Mesenchymal stem cell (in vitro differentiated cells and primary cell): Measurements from ENCODE around the gene TTC22.

Experiments
- DNase-seq: peaks from one replicate; pipeline ENCODE4 v3.0.0-alpha.2; 2013
- H2AFZ ChIP-seq: one replicate; pipeline ENCODE4 v1.6.1; 2013; ENCODE audit warnings: low read depth, mild to moderate bottlenecking, control low read depth, inconsistent platforms, low read length, moderate library complexity
- H2AK5ac ChIP-seq: 2 replicates; pipeline ENCODE4 v1.6.1; 2013; ENCODE audit warnings: low read length, moderate library complexity, mild to moderate bottlenecking, inconsistent platforms; ENCODE audit not compliant: severe bottlenecking
- H2BK120ac ChIP-seq: one replicate; pipeline ENCODE4 v1.6.1; 2013; ENCODE audit warnings: low read depth, mild to moderate bottlenecking, inconsistent platforms, low read length, moderate library complexity
- H2BK12ac ChIP-seq, 2 experiments: one replicate each; pipeline ENCODE4 v1.6.1; 2013; ENCODE audit warnings: inconsistent platforms in 2 of 2, low read length in 2 of 2, mild to moderate bottlenecking in 2 of 2, moderate library complexity in 2 of 2, control low read depth in 1 of 2
- H2BK15ac ChIP-seq: one replicate; pipeline ENCODE4 v1.6.1; 2013; ENCODE audit warnings: mild to moderate bottlenecking, low read depth, inconsistent platforms; ENCODE audit not compliant: poor library complexity, severe bottlenecking
- H2BK5ac ChIP-seq: 2 replicates; pipeline ENCODE4 v1.6.1; 2013; ENCODE audit warnings: low read depth, mild to moderate bottlenecking, low read length, control low read depth, inconsistent platforms; ENCODE audit not compliant: poor library complexity, severe bottlenecking
- H3K14ac ChIP-seq, 2 experiments: one replicate each; pipeline ENCODE4 v1.6.1; 2013; ENCODE audit warnings: inconsistent platforms in 2 of 2, low read length in 2 of 2, control low read depth in 1 of 2, mild to moderate bottlenecking in 1 of 2, moderate library complexity in 1 of 2
- H3K18ac ChIP-seq, 2 experiments: one replicate each; pipeline ENCODE4 v1.6.1; 2013; ENCODE audit warnings: inconsistent platforms in 2 of 2, low read length in 2 of 2, control low read depth in 1 of 2, low read depth in 1 of 2, mild to moderate bottlenecking in 1 of 2
- H3K23ac ChIP-seq, 2 experiments: one replicate each; pipeline ENCODE4 v1.6.1; 2013; ENCODE audit warnings: inconsistent platforms in 2 of 2, low read length in 2 of 2, mild to moderate bottlenecking in 2 of 2, moderate library complexity in 2 of 2, control low read depth in 1 of 2
- H3K27ac ChIP-seq: 2 replicates; pipeline ENCODE4 v1.5.1; 2013; ENCODE audit warnings: mild to moderate bottlenecking, moderate library complexity, low read length, control low read depth, inconsistent platforms; ENCODE audit not compliant: poor library complexity, severe bottlenecking
- H3K27me3 ChIP-seq, 2 experiments: 2 replicates each; pipeline versions ENCODE4 v1.6.1 to v1.7.0; 2013; ENCODE audit warnings: low read length in 2 of 2, mild to moderate bottlenecking in 2 of 2, moderate library complexity in 2 of 2, control low read depth in 1 of 2, inconsistent platforms in 1 of 2; ENCODE audit not compliant: control insufficient read depth in 1 of 2, insufficient read depth in 1 of 2
- H3K36me3 ChIP-seq, 2 experiments: 2 replicates each; pipeline versions ENCODE4 v1.6.1 to v1.7.0; 2013; ENCODE audit warnings: low read length in 2 of 2, control low read depth in 1 of 2, inconsistent platforms in 1 of 2, low read depth in 1 of 2, mild to moderate bottlenecking in 1 of 2; ENCODE audit not compliant: insufficient read depth in 2 of 2, control insufficient read depth in 1 of 2
- H3K4ac ChIP-seq, 2 experiments: one replicate each; pipeline ENCODE4 v1.6.1; 2013; ENCODE audit warnings: inconsistent platforms in 2 of 2, low read length in 2 of 2, mild to moderate bottlenecking in 2 of 2, moderate library complexity in 2 of 2, control low read depth in 1 of 2, low read depth in 1 of 2
- H3K4me1 ChIP-seq: 2 replicates; pipeline ENCODE4 v1.6.1; 2013; ENCODE audit warnings: low read depth, low read length, control low read depth; ENCODE audit not compliant: control insufficient read depth, insufficient read depth
- H3K4me2 ChIP-seq: 2 replicates; pipeline ENCODE4 v1.6.1; 2013; ENCODE audit warnings: low read length, mild to moderate bottlenecking, inconsistent platforms; ENCODE audit not compliant: poor library complexity, severe bottlenecking
- H3K4me3 ChIP-seq, 2 experiments: 2 replicates each; pipeline versions ENCODE4 v1.5.1 to v1.7.0; 2013; ENCODE audit warnings: low read length in 2 of 2, mild to moderate bottlenecking in 2 of 2, control low read depth in 1 of 2, low read depth in 1 of 2; ENCODE audit not compliant: insufficient read depth in 1 of 2
- H3K79me1 ChIP-seq: replicated peaks from 2 replicates; pipeline ENCODE4 v1.6.1; 2013; ENCODE audit warnings: mild to moderate bottlenecking, control low read depth, low read length, inconsistent platforms; ENCODE audit not compliant: poor library complexity, severe bottlenecking
- H3K9ac ChIP-seq: 2 replicates; pipeline ENCODE4 v1.7.0; 2013; ENCODE audit warnings: mild to moderate bottlenecking, low read length, moderate library complexity
- H3K9me3 ChIP-seq: 2 replicates; pipeline ENCODE4 v1.7.0; 2013; ENCODE audit warnings: mild to moderate bottlenecking, low read length; ENCODE audit not compliant: control insufficient read depth
- H4K8ac ChIP-seq: one replicate; pipeline ENCODE4 v1.6.1; 2013; ENCODE audit warnings: inconsistent platforms, mild to moderate bottlenecking, low read length, moderate library complexity
- H4K91ac ChIP-seq: one replicate; pipeline ENCODE4 v1.6.1; 2013; ENCODE audit warnings: mild to moderate bottlenecking, low read length, inconsistent platforms
- WGBS: methylation state at CpG from one replicate; pipeline ENCODE4 v1.1.7; 2013; ENCODE audit warnings: mixed read lengths; 5-methylcytosine and 5-hydroxymethylcytosine counted together

Gene TTC22

GRCh38 chr1:54833121-54833520 is 32.0 kb upstream of the TTC22 start:
- Histone ChIP-seq H4K91ac (no peak overlapping the region), H3K9me3 (peaks cover 17% of the 10 kb centered on the region), H2BK5ac (no peak overlapping the region), H3K9ac (no peak overlapping the region), H3K4me1 (no peaks in the 10 kb centered on the region), H3K4me3 (no peak overlapping the region), H3K27ac (no peak overlapping the region), H2AFZ (no peak overlapping the region), H3K4me2 (no peak overlapping the region), H3K14ac (no peak overlapping the region), H2AK5ac (no peak overlapping the region), H3K79me1 (no peaks in the 10 kb centered on the region), H2BK15ac (no peak overlapping the region), H3K18ac (no peak overlapping the region), H3K27me3 (peaks cover 24 to 26% of the 10 kb centered on the region in 2 experiments), H2BK120ac (no peak overlapping the region), H3K4ac (no peak overlapping the region), H3K23ac (no peak overlapping the region), H3K36me3 (no peaks in the 10 kb centered on the region), H4K8ac (no peak overlapping the region), H2BK12ac (no peak overlapping the region)
- WGBS: 87% methylated on average over 6 of the region's 9 CpGs
- no peak for DNase-seq

GRCh38 chr1:54826226-54826816 is 25.2 kb upstream of the TTC22 start:
- WGBS: 77% methylated on average over 4 of the region's 4 CpGs
- no peak overlapping the region for H2AFZ ChIP-seq

GRCh38 chr1:54825696-54826095 is 24.6 kb upstream of the TTC22 start:
- no peak overlapping the region for H4K91ac ChIP-seq
- H2BK120ac ChIP-seq: no peak overlapping the region
- no peaks in the 10 kb centered on the region for H3K79me1 ChIP-seq
- no peak overlapping the region for H3K14ac ChIP-seq
- H3K9me3 ChIP-seq: peaks cover 36% of the 10 kb centered on the region
- H2AK5ac ChIP-seq: no peak overlapping the region
- H2AFZ ChIP-seq: no peak overlapping the region
- no peak overlapping the region for H3K27ac ChIP-seq
- no peaks in the 10 kb centered on the region for H3K36me3 ChIP-seq
- no peak overlapping the region for H2BK5ac ChIP-seq
- H2BK15ac ChIP-seq: no peak overlapping the region
- no peak overlapping the region for H3K9ac ChIP-seq
- H3K27me3 ChIP-seq: peaks cover 2 to 4% of the 10 kb centered on the region in 2 experiments
- 68% methylated on average over 5 of the region's 5 CpGs for WGBS
- no peak overlapping the region for H3K4me2 ChIP-seq
- H3K23ac ChIP-seq: no peak overlapping the region
- H4K8ac ChIP-seq: no peak overlapping the region
- no peak overlapping the region for H2BK12ac ChIP-seq
- DNase-seq: no peak
- no peak overlapping the region for H3K18ac ChIP-seq
- H3K4me1 ChIP-seq: no peaks in the 10 kb centered on the region
- no peak overlapping the region for H3K4me3 ChIP-seq
- no peak overlapping the region for H3K4ac ChIP-seq

More at GRCh38 chr1:54826226-54826816, 25.2 kb upstream of the TTC22 start:
- Histone ChIP-seq H3K4ac (no peak overlapping the region), H3K4me2 (no peak overlapping the region), H2BK120ac (no peak overlapping the region), H3K9ac (no peak overlapping the region), H3K4me3 (no peak overlapping the region), H3K79me1 (no peaks in the 10 kb centered on the region), H3K18ac (no peak overlapping the region), H2AK5ac (no peak overlapping the region), H2BK12ac (no peak overlapping the region), H2BK5ac (no peak overlapping the region), H3K27ac (no peak overlapping the region), H3K23ac (no peak overlapping the region), H3K14ac (no peak overlapping the region), H3K4me1 (no peaks in the 10 kb centered on the region), H3K36me3 (no peaks in the 10 kb centered on the region), H3K27me3 (peaks cover 2 to 4% of the 10 kb centered on the region in 2 experiments), H2BK15ac (no peak overlapping the region), H4K91ac (no peak overlapping the region), H3K9me3 (peaks cover 42% of the 10 kb centered on the region), H4K8ac (no peak overlapping the region)
- no peak for DNase-seq

GRCh38 chr1:54823670-54824069 is 22.5 kb upstream of the TTC22 start:
- Histone ChIP-seq H4K91ac (no peak overlapping the region), H3K36me3 (no peaks in the 10 kb centered on the region), H3K23ac (no peak overlapping the region), H3K27me3 (no peaks in the 10 kb centered on the region), H3K4me2 (no peak overlapping the region), H3K9me3 (peaks cover 30% of the 10 kb centered on the region), H3K18ac (no peak overlapping the region), H3K27ac (no peak overlapping the region), H3K4me3 (no peak overlapping the region), H2BK12ac (no peak overlapping the region), H3K4ac (no peak overlapping the region), H3K4me1 (no peaks in the 10 kb centered on the region), H2BK15ac (no peak overlapping the region), H2BK120ac (no peak overlapping the region), H3K79me1 (no peaks in the 10 kb centered on the region), H2AK5ac (no peak overlapping the region), H3K14ac (no peak overlapping the region), H4K8ac (no peak overlapping the region), H2BK5ac (no peak overlapping the region), H3K9ac (no peak overlapping the region), H2AFZ (no peak overlapping the region)
- DNase-seq: no peak
- 91% methylated on average over 2 of the region's 3 CpGs for WGBS
